ENCODE data around the gene TJP2. TPM values are rescaled to one million over a fixed set of nuclear protein-coding genes. Genes with fewer than 3 reads are reported as not detected.

TJP2 gene
- total RNA-seq, 1 donor from 2014 or later, result 35.5 TPM

GRCh38 chr9:69140123-69140735, 33.8 kb upstream of the TJP2 start:
- Histone ChIP-seq H3K4me1 (peaks cover 5% of the 10 kb centered on the region), H3K79me2 (ENCODE audit: low read depth) (peaks cover 8% of the 10 kb centered on the region), H2AFZ (replicated peaks) (no peak overlapping the region), H3K27me3 (no peaks in the 10 kb centered on the region), H4K20me1 (ENCODE audit: low read depth) (no peaks in the 10 kb centered on the region), H3K9ac (no peak overlapping the region), H3K27ac (no peak overlapping the region), H3F3A (ENCODE audit: low read depth) (no peaks in the 10 kb centered on the region), H3K9me3 (ENCODE audit: low read depth) (no peaks in the 10 kb centered on the region), H3K4me3 (no peak overlapping the region), H3K4me2 (no peak overlapping the region), H3K36me3 (no peaks in the 10 kb centered on the region)
- peaks cover 15% of the 10 kb centered on the region for H3K36me3 Mint-ChIP-seq
- no peak overlapping the region for H3K27ac Mint-ChIP-seq
- no peaks in the 10 kb centered on the region for H3K9me3 Mint-ChIP-seq
- no peak for TF ChIP-seq EZH2 (IDR thresholded peaks at IDR 0.05)
- no peak for TF ChIP-seq EZH2phosphoT487 (IDR thresholded peaks at IDR 0.05)
- no peak for TF ChIP-seq CTCF (IDR thresholded peaks at IDR 0.05)
- H3K4me1 Mint-ChIP-seq, result peaks cover 2% of the 10 kb centered on the region
- H3K27me3 Mint-ChIP-seq (ENCODE audit: insufficient read depth, low read depth), result peaks cover 2% of the 10 kb centered on the region
- DNase-seq (ENCODE audit: low spot score), result no peak
- no peak overlapping the region for H3K4me3 Mint-ChIP-seq

GRCh38 chr9:69141851-69142250, 32.2 kb upstream of the TJP2 start:
- H3K4me1 Mint-ChIP-seq, result no peaks in the 10 kb centered on the region
- no peaks in the 10 kb centered on the region for H3K79me2 ChIP-seq (ENCODE audit: low read depth)
- H3K9me3 ChIP-seq (ENCODE audit: low read depth), result no peaks in the 10 kb centered on the region

GRCh38 chr9:69143291-69143690, 30.8 kb upstream of the TJP2 start:
- H3K4me2 ChIP-seq, result no peak overlapping the region
- Mint-ChIP-seq H3K4me3 (no peak overlapping the region), H3K4me1 (no peaks in the 10 kb centered on the region), H3K27ac (no peak overlapping the region), H3K9me3 (no peaks in the 10 kb centered on the region), H3K36me3 (peaks cover 4% of the 10 kb centered on the region), H3K27me3 (ENCODE audit: insufficient read depth, low read depth) (peaks cover 5% of the 10 kb centered on the region)
- TF ChIP-seq EZH2 (IDR thresholded peaks at IDR 0.05) (no peak), CTCF (IDR thresholded peaks at IDR 0.05) (no peak), EZH2phosphoT487 (IDR thresholded peaks at IDR 0.05) (no peak)
- H3K4me1 ChIP-seq, result no peaks in the 10 kb centered on the region
- H3K36me3 ChIP-seq, result no peaks in the 10 kb centered on the region
- H2AFZ ChIP-seq (replicated peaks), result no peak overlapping the region
- no peak overlapping the region for H3K27ac ChIP-seq
- no peak overlapping the region for H3K4me3 ChIP-seq
- H3F3A ChIP-seq (ENCODE audit: low read depth), result no peaks in the 10 kb centered on the region
- DNase-seq (ENCODE audit: low spot score), result no peak
- no peaks in the 10 kb centered on the region for H3K27me3 ChIP-seq
- no peak overlapping the region for H3K9ac ChIP-seq
- no peaks in the 10 kb centered on the region for H3K79me2 ChIP-seq (ENCODE audit: low read depth)
- no peaks in the 10 kb centered on the region for H3K9me3 ChIP-seq (ENCODE audit: low read depth)
- no peaks in the 10 kb centered on the region for H4K20me1 ChIP-seq (ENCODE audit: low read depth)

More at GRCh38 chr9:69141851-69142250, 32.2 kb upstream of the TJP2 start:
- H4K20me1 ChIP-seq (ENCODE audit: low read depth), result no peaks in the 10 kb centered on the region
- no peaks in the 10 kb centered on the region for H3K9me3 Mint-ChIP-seq
- no peak overlapping the region for H3K4me3 Mint-ChIP-seq
- TF ChIP-seq CTCF (IDR thresholded peaks at IDR 0.05), result no peak
- no peak for TF ChIP-seq EZH2phosphoT487 (IDR thresholded peaks at IDR 0.05)
- TF ChIP-seq EZH2 (IDR thresholded peaks at IDR 0.05), result no peak
- H3K27me3 ChIP-seq, result no peaks in the 10 kb centered on the region
- no peaks in the 10 kb centered on the region for H3K36me3 ChIP-seq
- H3K9ac ChIP-seq, result no peak overlapping the region
- peaks cover 12% of the 10 kb centered on the region for H3K36me3 Mint-ChIP-seq
- H3F3A ChIP-seq (ENCODE audit: low read depth), result no peaks in the 10 kb centered on the region
- no peak overlapping the region for H3K27ac Mint-ChIP-seq
- DNase-seq (ENCODE audit: low spot score), result no peak
- no peak overlapping the region for H2AFZ ChIP-seq (replicated peaks)
- no peak overlapping the region for H3K4me2 ChIP-seq
- H3K4me1 ChIP-seq, result peaks cover under 1% of the 10 kb centered on the region
- peaks cover 2% of the 10 kb centered on the region for H3K27me3 Mint-ChIP-seq (ENCODE audit: insufficient read depth, low read depth)
- no peak overlapping the region for H3K4me3 ChIP-seq
- H3K27ac ChIP-seq, result no peak overlapping the region

All from neural progenitor cell (in vitro differentiated cells).